Spleen (tissue), 11 donors: ENCODE data around the gene ACER2. TPM values are rescaled to one million over a fixed set of nuclear protein-coding genes. Genes with fewer than 3 reads are reported as not detected.

ENCODE experiments used
- DNase-seq: peaks from one replicate; pipeline ENCODE4 v3.0.0-alpha.2; 2020
- H3K27ac ChIP-seq, 8 donors: fragments of 200-600 bp; sonication (generic) in 7 of 8; 1 replicate in 4 of 8; 2 replicates in 4 of 8; pipeline versions ENCODE4 v1.5.0 to v1.8.0; 2016 to 2021; ENCODE audit warnings: inconsistent platforms in 4 of 8, mild to moderate bottlenecking in 4 of 8, moderate library complexity in 1 of 8
- H3K27me3 ChIP-seq, 7 donors: fragments of 200-600 bp; sonication (generic) in 6 of 7; replicated peaks in 1 of 7; 1 replicate in 4 of 7; 2 replicates in 3 of 7; pipeline versions ENCODE4 v1.5.0 to v1.8.0; 2016 to 2021; ENCODE audit warnings: inconsistent platforms in 3 of 7, mild to moderate bottlenecking in 1 of 7
- H3K36me3 ChIP-seq, 6 donors: fragments of 200-600 bp; sonication (generic) in 5 of 6; 1 replicate in 4 of 6; 2 replicates in 2 of 6; pipeline versions ENCODE4 v1.5.0 to v1.8.0; 2016 to 2021; ENCODE audit warnings: inconsistent platforms in 2 of 6
- H3K4me1 ChIP-seq, 6 donors: fragments of 200-600 bp; sonication (generic) in 5 of 6; 1 replicate in 3 of 6; 2 replicates in 3 of 6; pipeline versions ENCODE4 v1.5.0 to v1.8.0; 2016 to 2021; ENCODE audit warnings: inconsistent platforms in 3 of 6
- H3K4me3 ChIP-seq, 8 donors: fragments of 200-600 bp; sonication (generic) in 7 of 8; 1 replicate in 4 of 8; 2 replicates in 4 of 8; pipeline versions ENCODE4 v1.5.0 to v1.8.0; 2016 to 2021; ENCODE audit warnings: inconsistent platforms in 4 of 8, mild to moderate bottlenecking in 4 of 8, moderate library complexity in 2 of 8
- H3K9me3 ChIP-seq, 8 donors: fragments of 200-600 bp; sonication (generic) in 7 of 8; 1 replicate in 4 of 8; 2 replicates in 4 of 8; pipeline versions ENCODE4 v1.5.0 to v1.8.0; 2016 to 2021; ENCODE audit warnings: inconsistent platforms in 4 of 8
- CTCF ChIP-seq, 11 experiments: fragments of 200-600 bp in 7 of 11; fragments of 450-650 bp in 4 of 11; sonication (generic) in 4 of 11; IDR thresholded peaks in 8 of 11; conservative IDR thresholded peaks in 3 of 11; 1 replicate in 7 of 11; 2 replicates in 4 of 11; pipeline versions ENCODE4 v1.4.0 to v1.8.0; 2016 to 2021; ENCODE audit warnings: antibody characterized with exemption in 11 of 11, inconsistent platforms in 4 of 11, mild to moderate bottlenecking in 1 of 11
- POLR2A ChIP-seq, 3 donors: fragments of 450-650 bp; IDR thresholded peaks; one replicate each; pipeline ENCODE4 v1.5.1; 2017; ENCODE audit warnings: antibody characterized with exemption in 3 of 3, mild to moderate bottlenecking in 1 of 3
- POLR2AphosphoS5 ChIP-seq, 3 donors: sonication (generic); formaldehyde crosslinking; IDR thresholded peaks; one replicate each; pipeline ENCODE4 v1.5.1; 2017; ENCODE audit warnings: antibody characterized with exemption in 3 of 3
- WGBS, 5 donors: extraction: QIAGEN DNeasy Blood & Tissue Kit in 3 of 5; methylation state at CpG; one replicate each; pipeline versions ENCODE4 v1.1.5 to v1.1.7; 2013 to 2018; 5-methylcytosine and 5-hydroxymethylcytosine counted together
- intact Hi-C: fragments of 100-400 bp; cut with DNase I; formaldehyde crosslinking; loops from one replicate; pipeline ENCODE4 v1.15.0; 2023; ENCODE audit warnings: low total_unique reads
- polyA plus RNA-seq, 3 donors: library from polyadenylated mRNA; stranded (reverse); fragments of 200-250 nt; gene quantifications; one replicate each; pipeline ENCODE4 v1.2.1, GENCODE V29; 2013
- total RNA-seq, 7 donors: library from RNA; depleted of rRNA in 3 of 7; stranded (reverse); fragments of >200 nt in 3 of 7; fragmentation: NEBNext Ultra II Directional in 4 of 7; extraction: Animal tissue kit (Norgen Biotek cat#: 25700) in 4 of 7; gene quantifications; one replicate each; pipeline versions ENCODE4 v1.1.0 to v1.2.1, GENCODE V29; 2016 to 2021
- donor health status: healthy with polysubstance abuse.
- donor health status: DM: no; HTN: no; CAD: no; lungs with moderate emphysema.
- donor health status: DM: no; HTN: no; CAD: no.
- donor health status: Bipolar disorder and iron deficiency.
- donor health status: healthy.
- donor health status: DM: no; HTN: no; CAD: no.
- donor health status: DM: yes; HTN: yes; CAD: no.

The ACER2 gene
- total and polyA plus RNA-seq, 10 donors: 0.09 to 7.2 (median 4.3) TPM

- TF ChIP-seq POLR2AphosphoS5 (IDR thresholded peaks at IDR 0.05): no peak
- no peak for TF ChIP-seq CTCF (IDR thresholded peaks at IDR 0.05 in 8 of 11, conservative IDR thresholded peaks at IDR 0.05 in 3 of 11)
- no peak for TF ChIP-seq POLR2A (IDR thresholded peaks at IDR 0.05)
- no peak for DNase-seq
- Histone ChIP-seq H3K27me3 (no peaks in the 10 kb centered on the region), H3K9me3 (no peaks in the 10 kb centered on the region), H3K4me1 (peaks cover 8 to 24% (median 20%) of the 10 kb centered on the region in 6 donors), H3K27ac (no peak overlapping the region), H3K36me3 (peaks cover 3 to 99% (median 67%) of the 10 kb centered on the region in 6 donors), H3K4me3 (no peak overlapping the region)
- intact Hi-C loops: loop anchor here (10.0 kb wide), 1 partner anchor 139 kb away; the partner anchor contains the start of gene DENND4C
Measured at GRCh38 chr9:19373527-19373926, 35.3 kb upstream of the ACER2 start.

GRCh38 chr9:19375538-19375937 is 33.3 kb upstream of the ACER2 start:
- Histone ChIP-seq H3K4me1 (peaks cover 10 to 38% (median 31%) of the 10 kb centered on the region in 6 donors), H3K27ac (no peak overlapping the region), H3K9me3 (no peaks in the 10 kb centered on the region), H3K27me3 (no peaks in the 10 kb centered on the region), H3K4me3 (no peak overlapping the region), H3K36me3 (peaks cover 3 to 88% (median 60%) of the 10 kb centered on the region in 6 donors)
- intact Hi-C loops: loop anchor here (10.0 kb wide), 1 partner anchor 141 kb away; the partner anchor contains the start of gene DENND4C
- DNase-seq: no peak
- TF ChIP-seq POLR2AphosphoS5 (IDR thresholded peaks at IDR 0.05): no peak
- TF ChIP-seq POLR2A (IDR thresholded peaks at IDR 0.05): no peak
- no peak for TF ChIP-seq CTCF (IDR thresholded peaks at IDR 0.05 in 8 of 11, conservative IDR thresholded peaks at IDR 0.05 in 3 of 11)

- H3K36me3 ChIP-seq: peaks cover 3 to 75% (median 56%) of the 10 kb centered on the region in 6 donors
- H3K4me1 ChIP-seq: peaks cover 10 to 42% (median 34%) of the 10 kb centered on the region in 6 donors
- TF ChIP-seq POLR2A (IDR thresholded peaks at IDR 0.05) (no peak), POLR2AphosphoS5 (IDR thresholded peaks at IDR 0.05) (no peak), CTCF (IDR thresholded peaks at IDR 0.05 in 8 of 11, conservative IDR thresholded peaks at IDR 0.05 in 3 of 11) (no peak)
- H3K27ac ChIP-seq: no peak overlapping the region
- WGBS, 5 donors: 61 to 76% (median 68%) methylated on average over 2 of the region's 2 CpGs
- intact Hi-C loops: loop anchor here (10.0 kb wide), 1 partner anchor 142 kb away; the partner anchor contains the start of gene DENND4C
- no peak overlapping the region for H3K4me3 ChIP-seq
- no peaks in the 10 kb centered on the region for H3K27me3 ChIP-seq
- DNase-seq: no peak
- H3K9me3 ChIP-seq: no peaks in the 10 kb centered on the region
Measured at GRCh38 chr9:19376931-19377330, 31.9 kb upstream of the ACER2 start.

GRCh38 chr9:19378164-19378563 is 30.6 kb upstream of the ACER2 start:
- Histone ChIP-seq H3K4me1 (peaks cover 10 to 40% (median 34%) of the 10 kb centered on the region in 6 donors), H3K36me3 (peaks cover 3 to 63% (median 54%) of the 10 kb centered on the region in 6 donors), H3K27me3 (no peaks in the 10 kb centered on the region), H3K9me3 (no peaks in the 10 kb centered on the region), H3K4me3 (peak overlapping the region in 6 of 8 donors; percentile 56 to 90 (median 68)), H3K27ac (peak overlapping the region in 4 of 8 donors; percentile 91 to 97 (median 94))
- no peak for DNase-seq
- intact Hi-C loops: loop anchor here (10.0 kb wide), 1 partner anchor 143 kb away; the partner anchor contains the start of gene DENND4C
- 48 to 72% (median 59%) methylated on average over 4 of the region's 4 CpGs for WGBS, 5 donors
- TF ChIP-seq CTCF (IDR thresholded peaks at IDR 0.05 in 8 of 11, conservative IDR thresholded peaks at IDR 0.05 in 3 of 11) (no peak), POLR2AphosphoS5 (IDR thresholded peaks at IDR 0.05) (no peak), POLR2A (IDR thresholded peaks at IDR 0.05) (no peak)
